ENCODE data around the gene PRELID1. TPM values are rescaled to one million over a fixed set of nuclear protein-coding genes. Genes with fewer than 3 reads are reported as not detected.
"Not testable (repeated sequence)": the region's sequence is repeated elsewhere in the genome, so short reads cannot be mapped to it uniquely, and the experiment has no call there.

PRELID1 gene
- total and polyA plus RNA-seq, 2 experiments from 2014 or later: 86.0 to 185 TPM

DNA sequence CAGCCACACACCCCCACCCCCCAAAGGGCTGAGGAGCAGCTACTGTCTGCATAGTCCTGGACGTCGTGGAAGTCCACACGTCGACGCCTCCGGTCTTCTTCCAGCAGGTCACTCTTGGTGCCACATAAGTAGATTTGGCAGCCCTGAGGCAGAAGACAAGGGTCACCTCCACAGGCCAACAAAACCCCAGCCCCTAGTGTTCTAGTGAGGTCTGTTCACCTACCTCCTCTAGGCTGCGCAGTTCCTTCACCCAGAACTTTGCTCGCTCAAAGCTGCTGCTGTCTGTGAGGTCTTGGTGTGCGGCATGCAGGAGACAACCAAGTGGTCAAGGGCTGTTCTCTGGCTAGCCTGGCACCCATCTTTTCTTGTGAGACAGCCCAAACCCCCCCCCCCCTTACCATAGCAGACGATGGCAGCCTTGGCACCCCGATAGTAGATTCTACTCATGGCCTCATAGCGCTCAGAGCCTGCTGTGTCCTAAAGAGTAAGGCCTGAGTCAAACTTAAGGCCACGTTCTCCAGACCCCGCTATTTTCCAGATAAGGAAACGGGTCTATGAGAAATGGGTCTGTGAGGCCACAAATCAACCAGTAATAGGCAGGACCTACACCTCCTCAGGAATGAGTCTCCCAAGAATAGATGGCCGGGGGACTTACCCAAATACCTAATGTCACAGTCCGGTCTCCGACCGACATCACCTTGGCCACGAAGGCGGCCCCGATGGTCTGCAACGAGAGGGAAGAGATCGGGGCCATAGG, 1.1 kb upstream of the PRELID1 start:
- peak overlapping the region; percentile 42 for H3K27ac ChIP-seq
- H3K4me3 ChIP-seq: peak overlapping the region; percentile 76
- peaks cover 6% of the 10 kb centered on the region for H3K4me1 ChIP-seq (ENCODE audit: low read depth)
- DNase-seq (ENCODE audit: low read depth in 1 of 2, low spot score in 1 of 2): peak in 1 of 2 donors; percentile 22
- no peaks in the 10 kb centered on the region for H3K9me3 ChIP-seq (ENCODE audit: low read depth)
- no peaks in the 10 kb centered on the region for H3K27me3 ChIP-seq
- TF ChIP-seq CTCF (IDR thresholded peaks at IDR 0.05; ENCODE audit: low read depth, low read length): peak; percentile 23
- H3K36me3 ChIP-seq: peaks cover 18% of the 10 kb centered on the region

DNA sequence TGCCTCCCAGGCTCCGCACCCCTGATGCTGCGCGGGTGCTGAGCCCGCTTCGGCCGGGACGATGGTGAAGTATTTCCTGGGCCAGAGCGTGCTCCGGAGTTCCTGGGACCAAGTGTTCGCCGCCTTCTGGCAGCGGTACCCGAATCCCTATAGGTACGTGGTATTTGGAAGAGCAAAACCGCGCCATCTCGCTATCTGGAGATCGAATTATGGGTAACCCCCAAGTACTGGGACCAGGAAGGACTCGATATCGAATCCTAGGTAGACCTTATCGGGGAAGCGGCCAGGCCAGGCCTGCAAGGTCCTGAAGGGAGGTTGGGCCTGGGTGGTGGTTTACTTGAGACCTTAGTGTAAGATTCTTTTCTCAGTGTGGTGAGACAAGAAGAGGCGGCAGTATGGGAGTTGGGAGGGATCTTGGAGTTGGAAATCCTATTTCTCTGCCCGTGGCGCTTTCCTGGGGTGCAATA, 359 bp downstream of the PRELID1 start:
- TF ChIP-seq CTCF (IDR thresholded peaks at IDR 0.05; ENCODE audit: low read depth, low read length): no peak
- no peaks in the 10 kb centered on the region for H3K9me3 ChIP-seq (ENCODE audit: low read depth)
- peak overlapping the region; percentile 55 for H3K27ac ChIP-seq
- H3K4me3 ChIP-seq: peak overlapping the region; percentile 76
- H3K27me3 ChIP-seq: no peaks in the 10 kb centered on the region
- peaks cover 6% of the 10 kb centered on the region for H3K4me1 ChIP-seq (ENCODE audit: low read depth)
- DNase-seq (ENCODE audit: low read depth in 1 of 2, low spot score in 1 of 2): peak in 1 of 2 donors; percentile 25
- peaks cover 18% of the 10 kb centered on the region for H3K36me3 ChIP-seq

- H3K36me3 ChIP-seq: peaks cover 18% of the 10 kb centered on the region
- no peak for TF ChIP-seq CTCF (IDR thresholded peaks at IDR 0.05; ENCODE audit: low read depth, low read length)
- H3K4me1 ChIP-seq (ENCODE audit: low read depth): peaks cover 6% of the 10 kb centered on the region
- H3K27ac ChIP-seq: peak overlapping the region; percentile 55
- H3K4me3 ChIP-seq: peak overlapping the region; percentile 76
- H3K27me3 ChIP-seq: no peaks in the 10 kb centered on the region
- DNase-seq (ENCODE audit: low read depth in 1 of 2, low spot score in 1 of 2): no peak
- no peaks in the 10 kb centered on the region for H3K9me3 ChIP-seq (ENCODE audit: low read depth)
Observed at GRCh38 chr5:177304392-177305119, 957 bp downstream of the PRELID1 start.

DNA sequence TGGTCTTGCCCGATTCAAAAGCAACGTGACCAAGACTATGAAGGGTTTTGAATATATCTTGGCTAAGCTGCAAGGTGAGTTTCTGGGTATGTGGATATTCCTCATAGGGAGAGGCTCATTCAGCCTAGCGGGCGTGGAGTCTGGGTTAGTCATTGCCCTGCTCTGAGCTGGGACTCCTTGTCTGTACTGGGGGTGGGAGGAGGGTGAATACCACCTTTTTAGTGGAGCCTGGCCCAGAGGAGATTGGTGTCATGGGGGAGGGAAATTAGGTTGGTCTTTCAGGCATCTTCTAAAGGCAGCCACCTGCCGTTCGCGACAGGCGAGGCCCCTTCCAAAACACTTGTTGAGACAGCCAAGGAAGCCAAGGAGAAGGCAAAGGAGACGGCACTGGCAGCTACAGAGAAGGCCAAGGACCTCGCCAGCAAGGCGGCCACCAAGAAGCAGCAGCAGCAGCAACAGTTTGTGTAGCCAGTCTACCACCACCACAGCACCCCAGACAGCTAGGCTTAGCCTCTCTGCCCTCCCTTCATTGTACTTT, 2.6 kb downstream of the PRELID1 start:
- not testable (repeated sequence) for DNase-seq (ENCODE audit: low read depth in 1 of 2, low spot score in 1 of 2); H3K4me1 ChIP-seq (ENCODE audit: low read depth)

GRCh38 chr5:177306674-177307543, 3.3 kb downstream of the PRELID1 start:
- peak; percentile 27 for TF ChIP-seq CTCF (IDR thresholded peaks at IDR 0.05; ENCODE audit: low read depth, low read length)
- H3K36me3 ChIP-seq: peaks cover 9% of the 10 kb centered on the region
- no peaks in the 10 kb centered on the region for H3K27me3 ChIP-seq
- H3K4me3 ChIP-seq: no peak overlapping the region
- H3K9me3 ChIP-seq (ENCODE audit: low read depth): no peaks in the 10 kb centered on the region
- peak in 1 of 2 donors; percentile 89 for DNase-seq (ENCODE audit: low read depth in 1 of 2, low spot score in 1 of 2)
- H3K27ac ChIP-seq: no peak overlapping the region
- peaks cover 6% of the 10 kb centered on the region for H3K4me1 ChIP-seq (ENCODE audit: low read depth)

More for the DNA sequence above, 2.6 kb downstream of the PRELID1 start:
- not testable (repeated sequence) for H3K27me3 ChIP-seq; H3K27ac ChIP-seq; H3K4me3 ChIP-seq; H3K9me3 ChIP-seq (ENCODE audit: low read depth)
- H3K36me3 ChIP-seq: peaks cover 17% of the 10 kb centered on the region
